Measurements from ENCODE around the gene WDR90. TPM values are rescaled to one million over a fixed set of nuclear protein-coding genes. Genes with fewer than 3 reads are reported as not detected.
A peak's percentile ranks its signal among the peaks of the same experiment; 100 is the strongest.

The WDR90 gene
- polyA plus RNA-seq, 1 donor from 2014 or later = 32.1 TPM

GRCh38 chr16:710500-711075 lies 61.4 kb downstream of the WDR90 start:
- H3K79me2 ChIP-seq (replicated peaks; ENCODE audit: insufficient read depth, low read length) = peaks cover 11% of the 10 kb centered on the region
- H3K4me3 ChIP-seq (ENCODE audit: low read length) = peak overlapping the region; percentile 70
- H3K27ac ChIP-seq (ENCODE audit: low read length) = peak overlapping the region; percentile 99
- peak overlapping the region; percentile 75 for H3K4me2 ChIP-seq (ENCODE audit: low read length)
- H3K36me3 ChIP-seq (ENCODE audit: insufficient read depth, low read length) = no peaks in the 10 kb centered on the region
- peaks cover 5% of the 10 kb centered on the region for H3F3A ChIP-seq (ENCODE audit: insufficient read depth, low read length, poor library complexity, severe bottlenecking)
- no peak overlapping the region for H2AFZ ChIP-seq (ENCODE audit: low read depth, low read length)
- H3K27me3 ChIP-seq (ENCODE audit: insufficient read depth, low read depth, low read length) = no peaks in the 10 kb centered on the region
- H4K20me1 ChIP-seq (ENCODE audit: insufficient read depth) = no peaks in the 10 kb centered on the region
- H3K9me3 ChIP-seq (ENCODE audit: low read length) = no peaks in the 10 kb centered on the region
- no peaks in the 10 kb centered on the region for H3K9me2 ChIP-seq (ENCODE audit: insufficient read depth, low read length)
- TF ChIP-seq MXI1 (conservative IDR thresholded peaks at IDR 0.05; ENCODE audit: poor library complexity, severe bottlenecking) (no peak), TAF1 (IDR thresholded peaks at IDR 0.05; ENCODE audit: low read depth) (no peak), SMC3 (conservative IDR thresholded peaks at IDR 0.05; ENCODE audit: poor library complexity) (no peak), POLR2AphosphoS5 (IDR thresholded peaks at IDR 0.05) (no peak), RAD21 (conservative IDR thresholded peaks at IDR 0.05) (no peak)
- TF ChIP-seq, protein P1, sequence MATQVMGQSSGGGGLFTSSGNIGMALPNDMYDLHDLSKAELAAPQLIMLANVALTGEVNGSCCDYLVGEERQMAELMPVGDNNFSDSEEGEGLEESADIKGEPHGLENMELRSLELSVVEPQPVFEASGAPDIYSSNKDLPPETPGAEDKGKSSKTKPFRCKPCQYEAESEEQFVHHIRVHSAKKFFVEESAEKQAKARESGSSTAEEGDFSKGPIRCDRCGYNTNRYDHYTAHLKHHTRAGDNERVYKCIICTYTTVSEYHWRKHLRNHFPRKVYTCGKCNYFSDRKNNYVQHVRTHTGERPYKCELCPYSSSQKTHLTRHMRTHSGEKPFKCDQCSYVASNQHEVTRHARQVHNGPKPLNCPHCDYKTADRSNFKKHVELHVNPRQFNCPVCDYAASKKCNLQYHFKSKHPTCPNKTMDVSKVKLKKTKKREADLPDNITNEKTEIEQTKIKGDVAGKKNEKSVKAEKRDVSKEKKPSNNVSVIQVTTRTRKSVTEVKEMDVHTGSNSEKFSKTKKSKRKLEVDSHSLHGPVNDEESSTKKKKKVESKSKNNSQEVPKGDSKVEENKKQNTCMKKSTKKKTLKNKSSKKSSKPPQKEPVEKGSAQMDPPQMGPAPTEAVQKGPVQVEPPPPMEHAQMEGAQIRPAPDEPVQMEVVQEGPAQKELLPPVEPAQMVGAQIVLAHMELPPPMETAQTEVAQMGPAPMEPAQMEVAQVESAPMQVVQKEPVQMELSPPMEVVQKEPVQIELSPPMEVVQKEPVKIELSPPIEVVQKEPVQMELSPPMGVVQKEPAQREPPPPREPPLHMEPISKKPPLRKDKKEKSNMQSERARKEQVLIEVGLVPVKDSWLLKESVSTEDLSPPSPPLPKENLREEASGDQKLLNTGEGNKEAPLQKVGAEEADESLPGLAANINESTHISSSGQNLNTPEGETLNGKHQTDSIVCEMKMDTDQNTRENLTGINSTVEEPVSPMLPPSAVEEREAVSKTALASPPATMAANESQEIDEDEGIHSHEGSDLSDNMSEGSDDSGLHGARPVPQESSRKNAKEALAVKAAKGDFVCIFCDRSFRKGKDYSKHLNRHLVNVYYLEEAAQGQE (IDR thresholded peaks at IDR 0.05; ENCODE audit: borderline replicate concordance) = no peak
- H3K9ac ChIP-seq (ENCODE audit: low read length) = peak overlapping the region; percentile 94

GRCh38 chr16:711084-711483 lies 61.9 kb downstream of the WDR90 start:
- H2AFZ ChIP-seq (ENCODE audit: low read depth, low read length) = no peak overlapping the region
- H3K27ac ChIP-seq (ENCODE audit: low read length) = peak overlapping the region; percentile 99
- H3K4me2 ChIP-seq (ENCODE audit: low read length) = peak overlapping the region; percentile 75
- H3K36me3 ChIP-seq (ENCODE audit: insufficient read depth, low read length) = no peaks in the 10 kb centered on the region
- H3K4me3 ChIP-seq (ENCODE audit: low read length) = peak overlapping the region; percentile 70
- peak overlapping the region; percentile 94 for H3K9ac ChIP-seq (ENCODE audit: low read length)
- H3F3A ChIP-seq (ENCODE audit: insufficient read depth, low read length, poor library complexity, severe bottlenecking) = peaks cover 5% of the 10 kb centered on the region
- no peaks in the 10 kb centered on the region for H3K9me2 ChIP-seq (ENCODE audit: insufficient read depth, low read length)
- H3K27me3 ChIP-seq (ENCODE audit: insufficient read depth, low read depth, low read length) = no peaks in the 10 kb centered on the region
- no peaks in the 10 kb centered on the region for H3K9me3 ChIP-seq (ENCODE audit: low read length)
- H3K79me2 ChIP-seq (replicated peaks; ENCODE audit: insufficient read depth, low read length) = peaks cover 11% of the 10 kb centered on the region
- no peaks in the 10 kb centered on the region for H4K20me1 ChIP-seq (ENCODE audit: insufficient read depth)
- TF ChIP-seq EZH2 (IDR thresholded peaks at IDR 0.05; ENCODE audit: borderline replicate concordance, insufficient read depth, low read length, poor library complexity, severe bottlenecking) (no peak), RAD21 (conservative IDR thresholded peaks at IDR 0.05) (no peak), POLR2AphosphoS5 (IDR thresholded peaks at IDR 0.05) (no peak), MXI1 (conservative IDR thresholded peaks at IDR 0.05; ENCODE audit: poor library complexity, severe bottlenecking) (no peak), EP300 (conservative IDR thresholded peaks at IDR 0.05; ENCODE audit: poor library complexity, severe bottlenecking) (no peak), SMC3 (conservative IDR thresholded peaks at IDR 0.05; ENCODE audit: poor library complexity) (no peak), TAF1 (IDR thresholded peaks at IDR 0.05; ENCODE audit: low read depth) (no peak)
- TF ChIP-seq, protein P2, sequence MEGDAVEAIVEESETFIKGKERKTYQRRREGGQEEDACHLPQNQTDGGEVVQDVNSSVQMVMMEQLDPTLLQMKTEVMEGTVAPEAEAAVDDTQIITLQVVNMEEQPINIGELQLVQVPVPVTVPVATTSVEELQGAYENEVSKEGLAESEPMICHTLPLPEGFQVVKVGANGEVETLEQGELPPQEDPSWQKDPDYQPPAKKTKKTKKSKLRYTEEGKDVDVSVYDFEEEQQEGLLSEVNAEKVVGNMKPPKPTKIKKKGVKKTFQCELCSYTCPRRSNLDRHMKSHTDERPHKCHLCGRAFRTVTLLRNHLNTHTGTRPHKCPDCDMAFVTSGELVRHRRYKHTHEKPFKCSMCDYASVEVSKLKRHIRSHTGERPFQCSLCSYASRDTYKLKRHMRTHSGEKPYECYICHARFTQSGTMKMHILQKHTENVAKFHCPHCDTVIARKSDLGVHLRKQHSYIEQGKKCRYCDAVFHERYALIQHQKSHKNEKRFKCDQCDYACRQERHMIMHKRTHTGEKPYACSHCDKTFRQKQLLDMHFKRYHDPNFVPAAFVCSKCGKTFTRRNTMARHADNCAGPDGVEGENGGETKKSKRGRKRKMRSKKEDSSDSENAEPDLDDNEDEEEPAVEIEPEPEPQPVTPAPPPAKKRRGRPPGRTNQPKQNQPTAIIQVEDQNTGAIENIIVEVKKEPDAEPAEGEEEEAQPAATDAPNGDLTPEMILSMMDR (IDR thresholded peaks at IDR 0.05; ENCODE audit: poor library complexity, severe bottlenecking) = no peak
- TF ChIP-seq, protein P1 (IDR thresholded peaks at IDR 0.05; ENCODE audit: borderline replicate concordance) = no peak

Data from neural cell (in vitro differentiated cells).